Kidney epithelial cell (primary cell): ENCODE results near the gene CPLX4. TPM values are rescaled to one million over a fixed set of nuclear protein-coding genes. Genes with fewer than 3 reads are reported as not detected.

Source experiments
- DNase-seq: peaks from one replicate; pipeline ENCODE4 v3.0.0-alpha.2; 2010; ENCODE audit warnings: low read depth
- H3K27me3 ChIP-seq: 2 replicates; pipeline ENCODE4 v1.6.0; 2011; ENCODE audit warnings: low read length; ENCODE audit not compliant: control insufficient read depth, insufficient read depth
- H3K36me3 ChIP-seq: 2 replicates; pipeline ENCODE4 v1.5.1; 2011; ENCODE audit warnings: low read length; ENCODE audit not compliant: control insufficient read depth, insufficient read depth
- H3K4me3 ChIP-seq: 2 replicates; pipeline ENCODE4 v1.5.1; 2011; ENCODE audit warnings: low read depth, mild to moderate bottlenecking, control low read depth, low read length
- CTCF ChIP-seq: IDR thresholded peaks from 2 replicates; pipeline ENCODE4 v1.5.1; 2011; ENCODE audit warnings: mild to moderate bottlenecking, moderate library complexity, low read length, control low read depth, inconsistent platforms; ENCODE audit not compliant: insufficient read depth, poor library complexity, severe bottlenecking
- total RNA-seq: library from RNA; depleted of rRNA; stranded (reverse); fragments of >200 nt; gene quantifications from 2 replicates; pipeline ENCODE4 v1.2.3, GENCODE V29; 2015

The CPLX4 gene
- total RNA-seq, 1 donor from 2014 or later, result not detected

- no peak overlapping the region for H3K4me3 ChIP-seq
These were observed 46.1 kb downstream of the CPLX4 start for GRCh38 chr18:59272221-59272888.

GRCh38 chr18:59271606-59272220 lies 46.7 kb downstream of the CPLX4 start:
- no peak for DNase-seq
- TF ChIP-seq CTCF, result no peak
- peaks cover 95% of the 10 kb centered on the region for H3K27me3 ChIP-seq
- H3K4me3 ChIP-seq, result no peak overlapping the region
- no peaks in the 10 kb centered on the region for H3K36me3 ChIP-seq

More at GRCh38 chr18:59272221-59272888, 46.1 kb downstream of the CPLX4 start:
- no peaks in the 10 kb centered on the region for H3K36me3 ChIP-seq
- no peak for DNase-seq
- no peak for TF ChIP-seq CTCF
- H3K27me3 ChIP-seq, result peaks cover 90% of the 10 kb centered on the region

GRCh38 chr18:59270689-59271257 lies 47.7 kb downstream of the CPLX4 start:
- H3K27me3 ChIP-seq, result peaks cover 95% of the 10 kb centered on the region

GRCh38 chr18:59269563-59270119 lies 48.8 kb downstream of the CPLX4 start:
- Histone ChIP-seq H3K27me3 (peaks cover 96% of the 10 kb centered on the region), H3K4me3 (no peak overlapping the region), H3K36me3 (no peaks in the 10 kb centered on the region)
- TF ChIP-seq CTCF, result no peak
- no peak for DNase-seq

More at GRCh38 chr18:59270689-59271257, 47.7 kb downstream of the CPLX4 start:
- Histone ChIP-seq H3K4me3 (no peak overlapping the region), H3K36me3 (no peaks in the 10 kb centered on the region)
- DNase-seq, result no peak
- no peak for TF ChIP-seq CTCF

GRCh38 chr18:59268721-59269562 lies 49.5 kb downstream of the CPLX4 start:
- Histone ChIP-seq H3K36me3 (no peaks in the 10 kb centered on the region), H3K4me3 (no peak overlapping the region), H3K27me3 (peaks cover 96% of the 10 kb centered on the region)
- no peak for DNase-seq
- no peak for TF ChIP-seq CTCF
